Muscle layer of colon (tissue), 2 donors: ENCODE results near the gene PTPN4.

Experiments
- H3K27ac ChIP-seq: one replicate; pipeline ENCODE4 v1.7.0; 2013; ENCODE audit warnings: low read depth, mild to moderate bottlenecking, low read length, moderate library complexity
- H3K27me3 ChIP-seq, 2 donors: one replicate each; pipeline ENCODE4 v1.7.0; 2013; ENCODE audit warnings: low read length in 2 of 2, mild to moderate bottlenecking in 2 of 2; ENCODE audit not compliant: insufficient read depth in 2 of 2, control insufficient read depth in 1 of 2
- H3K36me3 ChIP-seq: one replicate; pipeline ENCODE4 v1.7.0; 2013; ENCODE audit warnings: mild to moderate bottlenecking, low read length; ENCODE audit not compliant: insufficient read depth
- H3K4me1 ChIP-seq: one replicate; pipeline ENCODE4 v1.7.0; 2013; ENCODE audit warnings: mild to moderate bottlenecking, low read length; ENCODE audit not compliant: insufficient read depth
- H3K4me3 ChIP-seq, 2 donors: one replicate each; pipeline ENCODE4 v1.7.0; 2013; ENCODE audit warnings: low read length in 2 of 2, low read depth in 1 of 2, mild to moderate bottlenecking in 1 of 2, moderate library complexity in 1 of 2
- H3K9ac ChIP-seq: one replicate; pipeline ENCODE4 v1.7.0; 2013; ENCODE audit warnings: low read length
- H3K9me3 ChIP-seq: one replicate; pipeline ENCODE4 v1.7.0; 2013; ENCODE audit warnings: mild to moderate bottlenecking, low read length
- donor health status: abdominal sarcoma.
- donor health status: Adenocarcinoma of cecum.

PTPN4 gene

GRCh38 chr2:119721462-119721861 is 38.3 kb upstream of the PTPN4 start:
- no peaks in the 10 kb centered on the region for H3K27me3 ChIP-seq
- H3K27ac ChIP-seq = no peak overlapping the region
- H3K4me3 ChIP-seq = no peak overlapping the region
- no peaks in the 10 kb centered on the region for H3K36me3 ChIP-seq
- H3K4me1 ChIP-seq = no peaks in the 10 kb centered on the region
- no peak overlapping the region for H3K9ac ChIP-seq
- H3K9me3 ChIP-seq = no peaks in the 10 kb centered on the region

- Histone ChIP-seq H3K36me3 (no peaks in the 10 kb centered on the region), H3K4me1 (no peaks in the 10 kb centered on the region), H3K4me3 (no peak overlapping the region), H3K27me3 (no peaks in the 10 kb centered on the region), H3K9me3 (no peaks in the 10 kb centered on the region), H3K9ac (no peak overlapping the region), H3K27ac (no peak overlapping the region)
Measured at GRCh38 chr2:119721904-119722303, 37.8 kb upstream of the PTPN4 start.

GRCh38 chr2:119723186-119723585 is 36.5 kb upstream of the PTPN4 start:
- Histone ChIP-seq H3K4me1 (no peaks in the 10 kb centered on the region), H3K27me3 (no peaks in the 10 kb centered on the region), H3K9ac (no peak overlapping the region), H3K36me3 (no peaks in the 10 kb centered on the region), H3K4me3 (no peak overlapping the region), H3K9me3 (no peaks in the 10 kb centered on the region), H3K27ac (no peak overlapping the region)

- H3K4me1 ChIP-seq = no peaks in the 10 kb centered on the region
Measured at GRCh38 chr2:119723784-119724467, 35.8 kb upstream of the PTPN4 start.

GRCh38 chr2:119724656-119725485 is 34.9 kb upstream of the PTPN4 start:
- Histone ChIP-seq H3K9me3 (no peaks in the 10 kb centered on the region), H3K36me3 (no peaks in the 10 kb centered on the region), H3K27me3 (no peaks in the 10 kb centered on the region), H3K4me1 (no peaks in the 10 kb centered on the region), H3K4me3 (no peak overlapping the region), H3K27ac (no peak overlapping the region), H3K9ac (no peak overlapping the region)

More at GRCh38 chr2:119723784-119724467, 35.8 kb upstream of the PTPN4 start:
- no peak overlapping the region for H3K9ac ChIP-seq
- H3K27ac ChIP-seq = no peak overlapping the region
- H3K9me3 ChIP-seq = no peaks in the 10 kb centered on the region
- H3K27me3 ChIP-seq = no peaks in the 10 kb centered on the region
- no peaks in the 10 kb centered on the region for H3K36me3 ChIP-seq
- H3K4me3 ChIP-seq = no peak overlapping the region

- Histone ChIP-seq H3K9ac (no peak overlapping the region), H3K27me3 (no peaks in the 10 kb centered on the region), H3K27ac (no peak overlapping the region), H3K9me3 (no peaks in the 10 kb centered on the region), H3K36me3 (no peaks in the 10 kb centered on the region), H3K4me1 (no peaks in the 10 kb centered on the region), H3K4me3 (no peak overlapping the region)
Measured at GRCh38 chr2:119727493-119727892, 32.2 kb upstream of the PTPN4 start.

- H3K4me1 ChIP-seq = no peaks in the 10 kb centered on the region
- no peak overlapping the region for H3K4me3 ChIP-seq
- H3K9ac ChIP-seq = no peak overlapping the region
- H3K27me3 ChIP-seq = no peaks in the 10 kb centered on the region
- no peaks in the 10 kb centered on the region for H3K9me3 ChIP-seq
- H3K27ac ChIP-seq = no peak overlapping the region
- H3K36me3 ChIP-seq = no peaks in the 10 kb centered on the region
Measured at GRCh38 chr2:119728421-119728820, 31.3 kb upstream of the PTPN4 start.

GRCh38 chr2:119730671-119731177 is 29.0 kb upstream of the PTPN4 start:
- Histone ChIP-seq H3K9ac (no peak overlapping the region), H3K36me3 (no peaks in the 10 kb centered on the region), H3K4me1 (no peaks in the 10 kb centered on the region), H3K9me3 (no peaks in the 10 kb centered on the region), H3K27ac (no peak overlapping the region), H3K4me3 (no peak overlapping the region), H3K27me3 (no peaks in the 10 kb centered on the region)

GRCh38 chr2:119731983-119732382 is 27.7 kb upstream of the PTPN4 start:
- H3K9me3 ChIP-seq = no peaks in the 10 kb centered on the region
- H3K4me3 ChIP-seq = no peak overlapping the region
- H3K9ac ChIP-seq = no peak overlapping the region
- no peaks in the 10 kb centered on the region for H3K27me3 ChIP-seq
- no peak overlapping the region for H3K27ac ChIP-seq
- no peaks in the 10 kb centered on the region for H3K36me3 ChIP-seq
- H3K4me1 ChIP-seq = no peaks in the 10 kb centered on the region

- no peak overlapping the region for H3K4me3 ChIP-seq
- no peaks in the 10 kb centered on the region for H3K27me3 ChIP-seq
- H3K36me3 ChIP-seq = no peaks in the 10 kb centered on the region
- no peaks in the 10 kb centered on the region for H3K4me1 ChIP-seq
- H3K27ac ChIP-seq = no peak overlapping the region
- H3K9me3 ChIP-seq = no peaks in the 10 kb centered on the region
- no peak overlapping the region for H3K9ac ChIP-seq
Measured at GRCh38 chr2:119732601-119733164, 27.0 kb upstream of the PTPN4 start.

- Histone ChIP-seq H3K9ac (no peak overlapping the region), H3K27me3 (no peaks in the 10 kb centered on the region), H3K9me3 (no peaks in the 10 kb centered on the region), H3K36me3 (no peaks in the 10 kb centered on the region), H3K4me1 (no peaks in the 10 kb centered on the region), H3K4me3 (no peak overlapping the region), H3K27ac (no peak overlapping the region)
Measured at GRCh38 chr2:119734047-119734446, 25.7 kb upstream of the PTPN4 start.
